ENCODE measurements around the gene CLIP4. TPM values are rescaled to one million over a fixed set of nuclear protein-coding genes. Genes with fewer than 3 reads are reported as not detected.
"Not testable (repeated sequence)": the region's sequence is repeated elsewhere in the genome, so short reads cannot be mapped to it uniquely, and the experiment has no call there.

CLIP4 gene
- total RNA-seq, 2 experiments from 2014 or later: 31.7 to 33.7 TPM

DNA sequence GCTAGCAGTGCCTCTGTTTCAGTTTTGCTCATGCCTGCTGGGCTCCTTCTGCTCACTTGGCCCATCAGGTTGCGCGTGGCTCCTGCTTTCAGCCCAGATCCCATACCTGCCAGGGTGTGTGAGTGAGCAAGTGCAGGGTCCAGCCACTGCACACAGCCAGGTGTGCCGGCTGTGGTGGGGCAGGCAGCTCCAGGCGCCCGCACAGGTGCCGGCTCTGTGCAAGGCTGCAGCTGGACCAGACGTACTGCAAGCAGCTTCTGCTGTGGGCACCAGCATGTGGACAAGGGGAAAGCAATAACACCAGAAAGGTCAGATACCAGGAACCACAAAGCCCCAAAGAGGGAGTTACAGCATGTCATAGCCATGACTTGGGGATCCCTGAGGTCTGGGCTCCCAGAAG lies 35.3 kb upstream of the CLIP4 start:
- no peak for DNase-seq
- Mint-ChIP-seq H3K9me3 (peaks cover 3% of the 10 kb centered on the region), H3K36me3 (ENCODE audit: low read depth) (no peaks in the 10 kb centered on the region), H3K4me1 (no peaks in the 10 kb centered on the region), H3K4me3 (no peak overlapping the region), H3K27me3 (no peaks in the 10 kb centered on the region), H3K27ac (no peak overlapping the region)
- POLR2A ChIA-PET: no interaction called here
- CTCF ChIA-PET: no interaction called here

DNA sequence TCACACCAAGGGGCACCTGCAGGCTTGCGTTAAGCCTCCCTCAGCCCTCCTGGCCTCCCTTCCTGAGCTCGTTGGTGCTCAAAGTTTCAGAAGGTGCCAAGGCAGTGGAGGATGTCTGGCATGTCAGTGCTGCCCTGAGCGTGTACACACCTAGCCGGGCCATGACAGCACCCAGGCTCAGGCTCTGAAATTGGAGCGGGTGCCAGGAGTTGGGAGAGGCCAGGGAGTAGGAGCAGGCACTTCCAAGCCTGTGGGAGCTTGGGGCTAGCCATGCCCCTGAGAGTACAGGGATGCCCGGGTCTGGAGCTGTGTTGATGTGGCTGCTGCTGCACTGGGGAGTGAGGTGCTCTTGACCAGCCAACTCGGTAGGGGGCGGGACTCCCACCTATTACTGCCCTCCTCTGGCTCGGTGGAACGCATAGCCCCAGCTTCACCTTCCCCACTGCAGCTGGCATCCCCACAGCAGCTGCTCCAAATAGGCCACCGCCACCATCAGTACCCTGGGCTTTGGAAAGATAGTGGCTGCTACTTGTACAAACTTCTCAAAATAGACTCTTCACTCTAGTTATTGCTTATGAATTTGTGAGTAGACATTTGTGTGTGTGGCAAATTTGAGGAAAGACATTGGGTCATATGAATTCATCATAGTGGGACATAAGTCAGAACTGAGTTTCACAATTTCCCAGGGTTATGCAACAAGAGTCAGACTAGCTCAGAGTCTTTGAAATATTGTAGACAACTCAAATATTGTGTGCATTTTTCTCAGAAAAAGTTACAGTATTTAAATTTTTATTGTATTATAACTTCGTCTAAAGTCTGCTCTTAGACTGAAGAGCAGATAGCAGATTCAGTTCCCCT lies 34.1 kb upstream of the CLIP4 start:
- Mint-ChIP-seq H3K4me3 (no peak overlapping the region), H3K27me3 (no peaks in the 10 kb centered on the region), H3K36me3 (ENCODE audit: low read depth) (no peaks in the 10 kb centered on the region), H3K9me3 (peaks cover 3% of the 10 kb centered on the region), H3K4me1 (no peaks in the 10 kb centered on the region), H3K27ac (no peak overlapping the region)
- ChIA-PET POLR2A (no interaction called here), CTCF (no interaction called here)
- no peak for DNase-seq

DNA sequence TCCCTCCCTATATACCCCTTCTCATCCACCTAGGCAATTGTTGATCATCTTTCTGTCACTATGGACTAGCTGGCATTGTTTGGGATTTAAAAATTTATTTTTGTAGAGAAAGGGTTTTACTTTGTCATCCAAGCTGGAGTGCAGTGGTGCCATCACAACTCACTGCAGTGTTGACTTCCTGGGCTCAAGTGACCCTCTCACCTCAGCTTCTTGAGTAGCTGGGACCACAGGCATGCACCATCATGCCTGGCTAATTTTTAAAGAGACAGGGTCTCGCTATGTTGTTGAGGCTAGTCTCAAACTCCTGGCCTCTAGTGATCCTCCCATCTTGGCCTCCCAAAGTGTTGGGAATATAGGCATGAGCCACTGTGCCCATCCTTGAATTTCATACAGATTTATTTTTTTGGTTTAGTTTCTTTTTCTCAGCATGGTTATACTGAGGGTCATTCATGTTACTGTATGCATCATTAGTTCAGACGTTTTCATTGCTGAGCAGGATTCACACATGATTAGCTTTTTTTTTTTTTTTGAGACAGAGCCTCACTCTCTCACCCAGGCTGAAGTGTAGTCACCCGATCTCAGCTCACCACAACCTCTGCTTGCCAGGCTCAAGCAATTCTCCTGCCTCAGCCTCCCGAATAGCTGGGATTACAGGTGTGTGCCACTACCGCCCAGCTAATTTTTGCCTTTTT lies 32.3 kb upstream of the CLIP4 start:
- Mint-ChIP-seq H3K27me3 (peaks cover 9% of the 10 kb centered on the region), H3K4me1 (no peaks in the 10 kb centered on the region), H3K9me3 (peaks cover 3% of the 10 kb centered on the region), H3K4me3 (no peak overlapping the region), H3K36me3 (ENCODE audit: low read depth) (no peaks in the 10 kb centered on the region), H3K27ac (no peak overlapping the region)
- ChIA-PET POLR2A (interaction anchor here (0.7 kb wide), 1 partner anchor 68 kb away, joined by 3 read pairs; no protein-coding TSS in a partner anchor), CTCF (interaction anchor here (1.1 kb wide), 1 partner anchor 109 kb away, joined by 4 read pairs; no protein-coding TSS in a partner anchor)
- DNase-seq: no peak

DNA sequence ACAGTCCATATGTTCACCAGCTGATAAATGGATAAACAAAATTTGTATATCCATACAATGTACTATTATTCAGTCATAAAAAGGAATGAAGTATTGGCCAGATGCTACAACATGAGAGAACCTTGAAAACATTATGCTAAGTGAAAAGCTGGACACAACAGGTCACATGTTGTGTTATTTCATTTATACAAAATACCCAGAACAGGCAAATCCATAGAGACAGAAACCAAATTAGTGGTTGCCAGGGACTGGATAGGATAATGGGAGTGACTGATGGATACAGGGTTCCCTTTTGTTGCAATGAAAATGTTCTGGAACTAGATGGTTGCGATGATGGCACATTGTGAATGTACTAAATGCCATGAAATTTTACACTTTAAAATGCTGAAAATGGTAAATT lies 30.7 kb upstream of the CLIP4 start:
- Mint-ChIP-seq H3K27ac (no peak overlapping the region), H3K27me3 (peaks cover 17% of the 10 kb centered on the region), H3K36me3 (ENCODE audit: low read depth) (no peaks in the 10 kb centered on the region), H3K9me3 (peaks cover 3% of the 10 kb centered on the region), H3K4me3 (no peak overlapping the region), H3K4me1 (no peaks in the 10 kb centered on the region)
- ChIA-PET POLR2A (no interaction called here), CTCF (no interaction called here)
- DNase-seq: no peak

DNA sequence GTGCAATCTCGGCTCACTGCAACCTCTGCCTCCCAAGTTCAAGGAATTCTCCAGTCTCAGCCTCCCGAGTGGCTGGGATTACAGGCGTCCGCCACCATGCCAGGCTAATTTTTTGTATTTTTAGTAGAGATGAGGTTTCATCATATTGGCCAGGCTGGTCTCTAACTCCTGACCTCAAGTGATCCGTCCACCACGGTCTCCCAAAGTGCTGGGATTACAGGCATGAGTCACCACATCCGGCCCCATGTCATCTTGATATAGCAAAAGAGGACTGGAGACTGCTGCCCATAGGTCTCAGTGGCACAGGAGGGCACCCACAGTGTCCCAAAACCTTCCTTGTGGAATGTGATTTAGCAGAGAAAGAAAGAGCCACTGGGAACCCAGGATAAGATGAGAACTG lies 24.9 kb upstream of the CLIP4 start:
- H3K9me3 Mint-ChIP-seq; H3K4me1 Mint-ChIP-seq; H3K36me3 Mint-ChIP-seq (ENCODE audit: low read depth); DNase-seq; H3K27ac Mint-ChIP-seq; H3K4me3 Mint-ChIP-seq; CTCF ChIA-PET: not testable (repeated sequence)
- peaks cover 26% of the 10 kb centered on the region for H3K27me3 Mint-ChIP-seq
- POLR2A ChIA-PET: interaction anchor here (1.0 kb wide), 1 partner anchor 75 kb away, joined by 3 read pairs; no protein-coding TSS in a partner anchor

DNA sequence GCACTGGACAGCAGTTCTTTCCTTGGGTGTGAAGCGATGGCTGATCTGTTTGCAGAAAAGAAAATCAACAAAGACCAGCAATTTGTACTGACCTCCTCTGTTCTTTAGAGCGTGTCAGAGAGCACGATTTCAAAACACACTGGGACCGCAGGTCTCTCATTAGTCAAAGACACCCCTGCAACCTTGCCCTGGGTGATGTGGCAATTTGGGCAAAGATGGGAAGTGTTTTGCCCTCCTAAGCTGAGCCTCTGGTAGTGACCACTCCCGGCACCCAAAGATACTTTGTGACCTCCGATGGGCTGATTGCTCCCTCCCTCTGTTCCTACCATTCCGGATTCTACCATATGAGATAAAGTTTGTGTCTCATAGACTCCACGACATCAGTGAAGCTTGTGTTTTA lies 18.2 kb upstream of the CLIP4 start:
- Mint-ChIP-seq H3K4me1 (no peaks in the 10 kb centered on the region), H3K27me3 (peaks cover 6% of the 10 kb centered on the region), H3K4me3 (no peak overlapping the region), H3K36me3 (ENCODE audit: low read depth) (no peaks in the 10 kb centered on the region), H3K27ac (no peak overlapping the region), H3K9me3 (no peaks in the 10 kb centered on the region)
- POLR2A ChIA-PET: no interaction called here
- DNase-seq: no peak
- CTCF ChIA-PET: no interaction called here

DNA sequence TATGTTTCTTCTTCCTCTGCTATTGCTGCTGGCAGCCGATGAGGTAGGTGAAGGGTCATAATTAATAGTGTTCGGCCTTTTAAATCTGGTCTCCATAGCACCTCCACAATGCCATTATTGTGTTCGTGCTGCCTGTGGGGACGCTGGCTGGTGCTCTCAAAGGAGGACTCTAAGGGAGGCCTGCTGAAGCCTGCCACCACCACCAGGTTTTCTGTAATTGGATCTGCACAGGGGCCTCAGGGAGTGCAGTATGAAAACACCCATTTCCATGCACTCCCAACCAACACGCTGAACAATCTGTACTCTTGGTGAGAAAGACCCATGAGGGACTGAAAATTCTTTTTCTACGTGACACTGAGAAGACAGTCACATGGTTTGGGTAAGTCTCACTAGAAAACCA lies 17.6 kb upstream of the CLIP4 start:
- Mint-ChIP-seq H3K4me1 (no peaks in the 10 kb centered on the region), H3K36me3 (ENCODE audit: low read depth) (no peaks in the 10 kb centered on the region), H3K9me3 (no peaks in the 10 kb centered on the region), H3K27ac (no peak overlapping the region), H3K4me3 (no peak overlapping the region), H3K27me3 (peaks cover 5% of the 10 kb centered on the region)
- ChIA-PET CTCF (no interaction called here), POLR2A (no interaction called here)
- no peak for DNase-seq

DNA sequence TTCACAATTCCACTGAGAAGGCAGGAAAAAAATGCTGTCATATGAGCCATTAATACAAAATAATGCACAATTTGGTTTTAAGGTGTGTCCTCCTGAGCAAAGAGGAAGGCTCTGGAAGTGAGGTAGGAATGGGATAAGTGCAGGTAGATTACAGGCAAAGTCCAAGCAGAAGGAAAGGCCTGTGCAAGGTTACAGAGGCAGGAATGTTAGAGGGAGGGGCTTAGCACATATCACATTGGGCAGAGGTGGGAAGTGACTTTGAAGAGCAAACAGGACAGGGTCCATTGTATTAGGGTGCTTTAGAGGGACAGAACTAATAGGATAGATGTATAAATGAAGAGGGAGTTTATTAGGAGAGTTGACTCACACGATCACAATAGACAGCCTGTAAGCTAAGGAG lies 14.7 kb upstream of the CLIP4 start:
- H3K36me3 Mint-ChIP-seq (ENCODE audit: low read depth): no peaks in the 10 kb centered on the region
- H3K27ac Mint-ChIP-seq: no peak overlapping the region
- H3K4me3 Mint-ChIP-seq: no peak overlapping the region
- no peaks in the 10 kb centered on the region for H3K9me3 Mint-ChIP-seq
- no peak for DNase-seq
- no peaks in the 10 kb centered on the region for H3K4me1 Mint-ChIP-seq
- peaks cover 5% of the 10 kb centered on the region for H3K27me3 Mint-ChIP-seq
- ChIA-PET POLR2A (no interaction called here), CTCF (no interaction called here)

DNA sequence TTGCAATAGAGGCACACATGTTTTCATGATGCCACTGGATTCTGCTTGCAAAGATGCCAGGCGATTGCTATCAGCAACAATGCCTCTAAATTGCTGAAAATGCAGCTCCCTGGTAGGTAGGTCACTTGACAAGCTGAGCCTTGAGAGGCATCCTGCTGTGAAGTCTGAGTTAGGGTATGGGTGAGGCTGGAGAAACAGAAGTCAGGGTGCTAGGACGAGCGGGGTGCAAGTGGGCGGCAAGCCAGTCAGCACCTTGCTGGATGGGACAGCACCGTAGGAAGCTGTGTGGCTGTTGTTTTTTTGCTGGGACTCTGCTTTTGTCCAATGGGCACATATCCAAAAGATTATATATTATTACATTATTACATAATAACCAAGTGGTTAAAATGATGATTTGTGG lies 10.5 kb upstream of the CLIP4 start:
- CTCF ChIA-PET: interaction anchor here (0.6 kb wide), 1 partner anchor 1154 kb away, joined by 3 read pairs; no protein-coding TSS in a partner anchor
- Mint-ChIP-seq H3K27me3 (peaks cover 6% of the 10 kb centered on the region), H3K36me3 (ENCODE audit: low read depth) (no peaks in the 10 kb centered on the region), H3K4me1 (peaks cover 2% of the 10 kb centered on the region), H3K27ac (no peak overlapping the region), H3K9me3 (no peaks in the 10 kb centered on the region), H3K4me3 (no peak overlapping the region)
- DNase-seq: no peak
- POLR2A ChIA-PET: no interaction called here

DNA sequence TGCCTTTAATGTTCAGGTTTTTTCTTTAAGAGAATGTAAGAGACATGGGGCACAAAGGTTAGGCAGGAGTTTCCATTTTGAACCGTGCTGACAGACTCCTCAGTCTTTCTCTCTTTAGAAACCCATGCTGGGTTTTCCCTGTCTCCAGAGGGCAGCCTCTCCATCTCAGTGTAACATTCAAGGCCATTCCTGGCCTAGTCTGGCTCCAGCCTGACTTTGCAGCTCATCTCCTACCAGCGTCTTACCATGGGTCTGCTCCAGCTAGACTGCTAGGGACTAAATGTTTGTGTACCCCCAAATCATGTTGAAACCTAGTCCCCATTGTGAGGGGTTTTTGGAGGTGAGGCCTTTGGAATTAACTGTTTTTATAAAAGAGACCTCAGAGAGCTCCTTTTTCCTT lies 9.8 kb upstream of the CLIP4 start:
- Mint-ChIP-seq H3K27me3 (peaks cover 5% of the 10 kb centered on the region), H3K27ac (no peak overlapping the region), H3K4me3 (no peak overlapping the region), H3K36me3 (ENCODE audit: low read depth) (no peaks in the 10 kb centered on the region), H3K9me3 (no peaks in the 10 kb centered on the region), H3K4me1 (peaks cover 6% of the 10 kb centered on the region)
- no peak for DNase-seq
- ChIA-PET POLR2A (interaction anchor here (2.7 kb wide), 1 partner anchor 11 kb away, joined by 11 read pairs; no protein-coding TSS in a partner anchor), CTCF (no interaction called here)

DNA sequence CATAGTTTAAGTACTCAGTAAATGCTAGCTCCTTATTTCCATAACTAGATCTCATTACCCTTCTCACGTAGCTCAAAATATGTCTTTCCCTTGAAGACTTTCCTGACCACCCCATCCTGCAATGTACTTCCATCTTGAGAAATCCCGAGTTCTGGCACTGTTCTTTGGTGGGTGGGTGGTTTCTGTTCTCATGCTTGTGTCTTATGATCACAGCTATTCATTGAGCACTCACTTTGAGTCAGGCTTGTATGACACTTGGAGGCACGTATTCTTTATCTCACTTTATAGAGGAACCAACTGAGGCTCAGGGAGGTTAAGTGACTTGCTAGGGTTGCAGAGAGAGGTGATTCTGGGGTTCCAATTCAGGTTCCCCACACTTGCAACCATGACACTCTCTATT lies 9.0 kb upstream of the CLIP4 start:
- ChIA-PET CTCF (no interaction called here), POLR2A (interaction anchor here (0.9 to 2.7 kb wide), 2 partner anchors 11 to 91 kb away, joined by 4 to 11 read pairs; no protein-coding TSS in a partner anchor)
- Mint-ChIP-seq H3K36me3 (ENCODE audit: low read depth) (no peaks in the 10 kb centered on the region), H3K27me3 (peaks cover 1% of the 10 kb centered on the region), H3K27ac (no peak overlapping the region), H3K4me1 (peaks cover 12% of the 10 kb centered on the region), H3K9me3 (no peaks in the 10 kb centered on the region), H3K4me3 (no peak overlapping the region)
- DNase-seq: no peak

DNA sequence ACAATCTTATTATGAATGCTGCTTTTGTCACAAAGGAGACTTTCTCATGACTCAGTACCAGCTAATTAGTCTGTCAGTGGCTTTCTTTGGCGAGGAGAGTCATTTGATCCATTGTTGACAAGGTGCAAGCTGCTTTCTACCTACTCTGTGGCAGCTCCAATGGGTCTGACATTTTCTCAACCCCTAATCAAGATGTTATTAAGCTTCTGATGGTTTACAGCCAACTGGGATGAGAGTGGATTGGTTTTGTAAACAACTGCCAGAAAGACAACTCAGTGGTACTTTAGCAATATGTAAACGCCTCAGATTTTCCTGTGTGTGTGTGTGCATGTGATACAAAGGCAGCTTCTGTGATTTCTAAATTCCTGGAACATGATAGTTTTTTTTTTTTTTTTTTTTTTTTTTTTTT lies 8.2 kb upstream of the CLIP4 start:
- H3K27me3 Mint-ChIP-seq: peaks cover 1% of the 10 kb centered on the region
- DNase-seq: no peak
- no peaks in the 10 kb centered on the region for H3K9me3 Mint-ChIP-seq
- CTCF ChIA-PET: no interaction called here
- H3K27ac Mint-ChIP-seq: no peak overlapping the region
- no peak overlapping the region for H3K4me3 Mint-ChIP-seq
- POLR2A ChIA-PET: interaction anchor here (0.9 to 2.7 kb wide), 2 partner anchors 10 to 91 kb away, joined by 4 to 11 read pairs; no protein-coding TSS in a partner anchor
- no peaks in the 10 kb centered on the region for H3K36me3 Mint-ChIP-seq (ENCODE audit: low read depth)
- H3K4me1 Mint-ChIP-seq: peaks cover 14% of the 10 kb centered on the region

DNA sequence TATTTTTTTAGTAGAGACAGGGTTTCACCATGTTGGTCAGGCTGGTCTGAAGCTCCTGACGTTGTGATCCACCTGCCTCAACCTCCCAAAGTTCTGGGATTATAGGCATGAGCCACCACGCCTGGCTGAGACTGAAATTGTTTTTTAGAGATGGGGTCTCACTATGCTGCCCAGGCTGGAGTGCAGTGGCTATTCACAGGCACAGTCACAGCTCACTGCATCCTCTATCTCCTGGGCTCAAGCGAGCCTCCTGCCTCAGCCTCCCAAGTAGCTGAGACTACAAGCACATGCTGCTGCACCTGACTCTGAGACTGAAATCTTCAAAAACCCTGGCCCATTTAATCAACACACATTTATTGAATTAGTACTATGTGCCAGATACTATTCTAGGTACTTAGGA lies 7.7 kb upstream of the CLIP4 start:
- H3K27ac Mint-ChIP-seq; H3K4me3 Mint-ChIP-seq; CTCF ChIA-PET; DNase-seq; H3K36me3 Mint-ChIP-seq (ENCODE audit: low read depth); H3K27me3 Mint-ChIP-seq; H3K9me3 Mint-ChIP-seq: not testable (repeated sequence)
- H3K4me1 Mint-ChIP-seq: peaks cover 14% of the 10 kb centered on the region
- POLR2A ChIA-PET: interaction anchor here (2.7 kb wide), 1 partner anchor 9 kb away, joined by 11 read pairs; no protein-coding TSS in a partner anchor
